ENCODE measurements around the gene LARP6. TPM values are rescaled to one million over a fixed set of nuclear protein-coding genes. Genes with fewer than 3 reads are reported as not detected.

Gene LARP6
- total RNA-seq, 1 donor from 2014 or later: 54.8 TPM

Other genes with a start within 250 kb of the LARP6 start
- 32.9 TPM for gene UACA, start 90.6 kb downstream of the LARP6 start, total RNA-seq
- 4.7 TPM for gene THAP10, start 38.3 kb upstream of the LARP6 start, total RNA-seq
- 79.8 TPM for gene LRRC49, start 38.7 kb upstream of the LARP6 start, total RNA-seq